Esophagus squamous epithelium (tissue), 5 donors: Measurements from ENCODE around the gene POLR2H. TPM values are rescaled to one million over a fixed set of nuclear protein-coding genes. Genes with fewer than 3 reads are reported as not detected.

ENCODE experiments used
- DNase-seq: peaks from one replicate; lab custom pipeline; 2025; lab: John Stamatoyannopoulos, UW
- H3K27ac ChIP-seq, 4 donors: fragments of 200-600 bp; sonication (generic); one replicate each; pipeline ENCODE4 v1.5.1; 2016 to 2019; ENCODE audit warnings: mild to moderate bottlenecking in 1 of 4
- H3K27me3 ChIP-seq, 4 donors: fragments of 200-600 bp; sonication (generic); 1 replicate in 3 of 4; 2 replicates in 1 of 4; pipeline versions ENCODE4 v1.5.1 to v1.6.0; 2017 to 2021; ENCODE audit warnings: antibody characterized with exemption in 1 of 4
- H3K36me3 ChIP-seq, 3 donors: fragments of 200-600 bp; sonication (generic); one replicate each; pipeline ENCODE4 v1.5.1; 2016 to 2019
- H3K4me1 ChIP-seq, 3 donors: fragments of 200-600 bp; sonication (generic); one replicate each; pipeline ENCODE4 v1.5.1; 2017 to 2019
- H3K4me3 ChIP-seq, 4 donors: fragments of 200-600 bp; sonication (generic); 1 replicate in 3 of 4; 2 replicates in 1 of 4; pipeline ENCODE4 v1.5.1; 2016 to 2019; ENCODE audit warnings: mild to moderate bottlenecking in 2 of 4, moderate library complexity in 1 of 4
- H3K9me3 ChIP-seq, 3 donors: fragments of 200-600 bp; sonication (generic); one replicate each; pipeline ENCODE4 v1.5.1; 2016 to 2019
- CTCF ChIP-seq, 6 experiments: fragments of 450-650 bp in 4 of 6; fragments of 200-600 bp in 2 of 6; sonication (generic) in 2 of 6; IDR thresholded peaks; one replicate each; pipeline ENCODE4 v1.5.1; 2016 to 2019; ENCODE audit warnings: antibody characterized with exemption in 6 of 6, mild to moderate bottlenecking in 4 of 6, moderate library complexity in 4 of 6
- POLR2A ChIP-seq, 4 donors: fragments of 450-650 bp; IDR thresholded peaks; one replicate each; pipeline ENCODE4 v1.6.1; 2017; ENCODE audit warnings: antibody characterized with exemption in 4 of 4, mild to moderate bottlenecking in 4 of 4, moderate library complexity in 3 of 4
- whole genome bisulfite sequencing, 2 donors: methylation state at CpG; one replicate each; pipeline ENCODE4 v1.1.5; 2018; 5-methylcytosine and 5-hydroxymethylcytosine counted together
- intact Hi-C: fragments of 100-400 bp; cut with DNase I; formaldehyde crosslinking; loops from one replicate; pipeline ENCODE4 v1.15.0; 2022
- total RNA-seq, 4 donors: library from RNA; depleted of rRNA; stranded (reverse); fragments of >200 nt; gene quantifications; one replicate each; pipeline ENCODE4 v1.1.0, GENCODE V29; 2016
- donor health status: DM: yes; HTN: yes; CAD: no.

The POLR2H gene
- total RNA-seq, 4 donors from 2014 or later: 49.5 to 98.5 (median 64.9) TPM

GRCh38 chr3:184322731-184323487, 38.6 kb upstream of the POLR2H start:
- no peaks in the 10 kb centered on the region for H3K9me3 ChIP-seq
- H3K4me1 ChIP-seq: peaks cover 19 to 48% (median 34%) of the 10 kb centered on the region in 3 donors
- no peak for DNase-seq
- no peak overlapping the region for H3K4me3 ChIP-seq
- intact Hi-C loops: no loop called here
- H3K27ac ChIP-seq: peak overlapping the region in 2 of 4 donors; percentile 32 to 55
- no peaks in the 10 kb centered on the region for H3K27me3 ChIP-seq
- H3K36me3 ChIP-seq: peaks cover 75 to 86% (median 82%) of the 10 kb centered on the region in 3 donors
- no peak for TF ChIP-seq CTCF (IDR thresholded peaks at IDR 0.05)
- no peak for TF ChIP-seq POLR2A (IDR thresholded peaks at IDR 0.05)
- 66 to 84% methylated on average over 10 to 12 of the region's 20 CpGs for WGBS, 2 donors

DNA sequence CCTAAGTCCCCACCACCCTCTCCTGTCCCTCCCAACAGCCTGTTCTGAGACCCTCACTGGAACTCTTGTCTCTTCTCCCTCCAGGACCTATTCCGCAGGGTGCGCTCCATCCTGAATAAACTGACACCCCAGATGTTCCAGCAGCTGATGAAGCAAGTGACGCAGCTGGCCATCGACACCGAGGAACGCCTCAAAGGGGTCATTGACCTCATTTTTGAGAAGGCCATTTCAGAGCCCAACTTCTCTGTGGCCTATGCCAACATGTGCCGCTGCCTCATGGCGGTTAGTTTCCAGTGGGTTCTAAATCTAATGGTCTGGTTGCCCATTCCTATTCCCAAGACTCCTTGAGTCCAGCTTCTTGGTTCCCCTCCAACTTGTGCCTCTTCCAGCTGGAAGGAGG, 37.8 kb upstream of the POLR2H start:
- 80 to 87% methylated on average over 7 to 8 of the region's 8 CpGs for WGBS, 2 donors
- Histone ChIP-seq H3K4me1 (peaks cover 17 to 44% (median 26%) of the 10 kb centered on the region in 3 donors), H3K9me3 (no peaks in the 10 kb centered on the region), H3K27me3 (no peaks in the 10 kb centered on the region), H3K27ac (peak overlapping the region in 1 of 4 donors; percentile 32), H3K36me3 (peaks cover 76 to 86% (median 82%) of the 10 kb centered on the region in 3 donors), H3K4me3 (no peak overlapping the region)
- TF ChIP-seq POLR2A (IDR thresholded peaks at IDR 0.05) (no peak), CTCF (IDR thresholded peaks at IDR 0.05) (no peak)
- intact Hi-C loops: no loop called here
- DNase-seq: no peak

DNA sequence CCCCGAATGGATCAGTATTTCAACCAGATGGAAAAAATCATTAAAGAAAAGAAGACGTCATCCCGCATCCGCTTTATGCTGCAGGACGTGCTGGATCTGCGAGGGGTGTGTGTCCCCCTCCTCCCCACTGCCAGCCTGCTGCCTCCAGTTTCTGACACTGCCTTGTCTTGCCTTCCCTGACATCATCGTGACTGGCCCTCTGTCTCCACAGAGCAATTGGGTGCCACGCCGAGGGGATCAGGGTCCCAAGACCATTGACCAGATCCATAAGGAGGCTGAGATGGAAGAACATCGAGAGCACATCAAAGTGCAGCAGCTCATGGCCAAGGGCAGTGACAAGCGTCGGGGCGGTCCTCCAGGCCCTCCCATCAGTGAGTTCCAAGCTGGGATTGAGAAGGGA, 36.2 kb upstream of the POLR2H start:
- WGBS, 2 donors: 82 to 87% methylated on average over 7 to 10 of the region's 13 CpGs
- DNase-seq: no peak
- intact Hi-C loops: no loop called here

GRCh38 chr3:184325715-184326369, 35.7 kb upstream of the POLR2H start:
- 54 to 60% methylated on average over 4 to 5 of the region's 6 CpGs for WGBS, 2 donors
- H3K9me3 ChIP-seq: no peaks in the 10 kb centered on the region
- DNase-seq: no peak
- H3K36me3 ChIP-seq: peaks cover 85 to 100% (median 95%) of the 10 kb centered on the region in 3 donors
- peak overlapping the region in 1 of 4 donors; percentile 1 for H3K27ac ChIP-seq
- no peak overlapping the region for H3K4me3 ChIP-seq
- TF ChIP-seq POLR2A (IDR thresholded peaks at IDR 0.05): no peak
- no peak for TF ChIP-seq CTCF (IDR thresholded peaks at IDR 0.05)
- H3K4me1 ChIP-seq: peaks cover 9 to 23% (median 9%) of the 10 kb centered on the region in 3 donors
- no peaks in the 10 kb centered on the region for H3K27me3 ChIP-seq
- intact Hi-C loops: no loop called here

More for the DNA sequence above, 36.2 kb upstream of the POLR2H start:
- Histone ChIP-seq H3K27me3 (no peaks in the 10 kb centered on the region), H3K4me1 (peaks cover 14 to 29% (median 15%) of the 10 kb centered on the region in 3 donors), H3K4me3 (no peak overlapping the region), H3K9me3 (no peaks in the 10 kb centered on the region), H3K27ac (peak overlapping the region in 1 of 4 donors; percentile 1), H3K36me3 (peaks cover 85 to 100% (median 93%) of the 10 kb centered on the region in 3 donors)
- TF ChIP-seq POLR2A (IDR thresholded peaks at IDR 0.05) (no peak), CTCF (IDR thresholded peaks at IDR 0.05) (no peak)

- H3K36me3 ChIP-seq: peaks cover 85 to 100% (median 92%) of the 10 kb centered on the region in 3 donors
- H3K4me1 ChIP-seq: peaks cover 0 to 22% (median 4%) of the 10 kb centered on the region in 3 donors
- no peak overlapping the region for H3K27ac ChIP-seq
- WGBS, 2 donors: 91 to 95% methylated on average over 21 of the region's 21 CpGs
- no peak overlapping the region for H3K4me3 ChIP-seq
- H3K9me3 ChIP-seq: no peaks in the 10 kb centered on the region
- DNase-seq: no peak
- H3K27me3 ChIP-seq: no peaks in the 10 kb centered on the region
- intact Hi-C loops: no loop called here
- TF ChIP-seq POLR2A (IDR thresholded peaks at IDR 0.05): no peak
- no peak for TF ChIP-seq CTCF (IDR thresholded peaks at IDR 0.05)
Observed at GRCh38 chr3:184327171-184327570, 34.3 kb upstream of the POLR2H start.
